Measurements from ENCODE around the gene THBS3.
"Not testable (repeated sequence)": the region's sequence is repeated elsewhere in the genome, so short reads cannot be mapped to it uniquely, and the experiment has no call there.

The THBS3 gene

DNA sequence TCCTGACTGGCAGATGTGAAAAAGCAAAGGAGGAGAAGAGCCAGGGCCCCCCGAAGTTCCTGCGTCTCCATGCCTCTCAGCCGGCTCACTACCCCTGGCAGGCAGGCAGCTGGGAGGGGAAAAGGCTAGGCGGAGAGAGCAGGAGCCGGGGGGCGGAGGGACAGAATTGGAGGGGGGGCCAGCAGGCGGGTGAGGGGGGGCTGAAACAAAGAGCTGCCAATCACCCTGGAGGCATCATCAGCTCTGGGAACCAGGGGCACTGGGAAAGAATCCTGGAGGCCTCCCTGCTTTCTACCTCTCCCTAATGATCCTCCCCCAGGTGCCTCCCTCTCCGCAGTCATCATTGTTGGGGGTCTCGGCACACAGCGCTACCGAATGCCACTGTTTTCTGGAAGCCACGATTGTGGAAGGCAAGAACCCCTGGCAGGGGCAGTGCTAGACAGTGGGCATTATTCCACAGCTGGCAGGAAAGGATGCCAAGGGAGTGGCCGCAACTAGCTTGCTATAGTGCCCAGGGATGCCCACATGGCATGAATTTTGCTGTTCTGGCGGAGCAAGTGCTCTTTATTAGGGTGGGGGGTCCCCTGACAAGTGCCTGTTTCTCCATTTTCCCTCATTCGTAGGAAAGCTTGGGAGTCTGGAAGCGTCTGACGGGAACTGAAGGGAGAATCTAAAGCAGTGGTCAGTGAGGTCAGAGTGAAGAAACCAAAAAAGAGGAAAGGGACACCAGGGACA lies at the start of gene THBS3:
Gene THBS3, minus strand, starts transcription at position 92 of the 735 bp plus-strand sequence. Its CDS starts 21 bp downstream, at position 71.
- in situ Hi-C loops (cut with HindIII; ENCODE audit: low sequenced_read_pairs) = no loop called here

DNA sequence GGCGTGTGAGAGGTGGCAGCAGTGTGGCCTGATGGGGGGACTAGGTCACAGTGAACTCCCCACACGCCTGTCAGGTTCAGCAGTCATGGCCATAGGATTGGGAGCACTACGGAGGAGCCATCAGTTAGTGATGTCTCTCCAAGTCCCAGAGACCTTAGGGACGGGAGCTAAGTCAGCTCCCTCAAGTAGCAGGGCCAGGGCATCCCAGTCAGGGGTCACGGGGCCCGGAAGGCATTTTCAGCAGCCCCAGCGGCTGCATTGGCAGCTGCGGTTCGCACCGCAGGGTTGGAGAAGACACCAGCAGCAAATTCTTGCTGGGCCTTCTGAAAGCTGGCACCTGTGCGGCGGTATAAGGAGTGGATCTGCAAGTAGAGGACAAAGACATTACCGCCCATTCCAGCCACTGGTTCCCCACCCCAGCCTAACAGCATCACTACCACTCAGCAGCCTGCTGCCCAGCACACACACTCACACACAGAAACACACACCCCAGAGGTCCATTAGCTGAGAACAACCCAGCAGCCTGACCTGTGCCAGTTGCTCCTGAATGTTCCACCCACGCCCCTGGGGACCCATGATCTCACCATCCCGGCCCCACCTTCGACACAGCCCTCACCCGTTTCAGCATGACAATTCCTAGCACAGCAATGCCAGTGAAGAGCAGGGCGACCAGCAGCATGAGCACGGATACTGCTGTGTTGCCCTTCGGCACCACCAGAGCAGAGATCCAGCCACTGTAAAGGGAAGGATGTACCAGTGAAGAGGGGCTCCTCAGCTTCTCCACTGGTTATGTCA lies 48.6 kb upstream of the THBS3 start:
- in situ Hi-C loops (cut with HindIII; ENCODE audit: low sequenced_read_pairs) = no loop called here

DNA sequence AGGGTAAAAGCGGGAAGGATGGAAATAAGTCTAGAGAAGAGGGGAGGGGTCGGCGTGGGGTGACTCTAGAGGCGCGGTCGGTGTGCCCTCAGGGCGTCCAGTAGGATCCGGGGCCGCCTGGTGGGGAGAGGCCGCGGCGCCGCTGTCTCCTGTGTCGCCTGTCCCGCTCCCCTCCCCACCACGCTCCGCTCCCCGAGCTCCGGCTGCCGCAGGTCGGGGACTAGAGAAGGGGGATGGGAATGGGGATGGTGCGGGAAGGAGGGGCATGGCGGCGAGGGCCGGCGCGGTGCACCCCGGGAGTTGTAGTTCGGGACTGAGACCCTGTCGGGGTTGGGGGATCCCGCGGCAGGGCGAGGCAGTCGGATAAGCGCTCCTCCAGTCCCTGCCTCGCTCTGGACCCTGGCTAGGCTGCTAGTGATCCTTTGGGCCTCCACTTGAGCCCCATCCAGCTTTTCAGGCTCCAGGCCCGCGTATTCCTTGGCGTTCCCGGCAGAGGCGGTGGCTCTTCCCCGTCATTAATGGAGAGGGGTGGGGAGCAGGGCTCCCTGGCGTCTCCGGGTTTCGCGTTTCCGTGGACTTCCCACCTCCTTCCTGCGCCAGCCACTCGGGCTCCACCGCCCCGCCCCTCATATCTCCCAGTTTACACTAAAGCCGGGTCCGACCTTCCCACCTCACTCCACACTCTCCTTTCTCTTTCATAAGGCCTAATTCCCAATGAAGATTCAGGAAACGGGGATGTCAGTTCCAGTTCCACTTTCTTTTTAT lies 47.7 kb upstream of the THBS3 start, which contains the start of gene ENTREP3:
Gene ENTREP3, minus strand, starts transcription at position 241 of the 765 bp plus-strand sequence. CDS start 606 bp downstream, outside the sequence.
- in situ Hi-C loops (cut with HindIII; ENCODE audit: low sequenced_read_pairs) = no loop called here

DNA sequence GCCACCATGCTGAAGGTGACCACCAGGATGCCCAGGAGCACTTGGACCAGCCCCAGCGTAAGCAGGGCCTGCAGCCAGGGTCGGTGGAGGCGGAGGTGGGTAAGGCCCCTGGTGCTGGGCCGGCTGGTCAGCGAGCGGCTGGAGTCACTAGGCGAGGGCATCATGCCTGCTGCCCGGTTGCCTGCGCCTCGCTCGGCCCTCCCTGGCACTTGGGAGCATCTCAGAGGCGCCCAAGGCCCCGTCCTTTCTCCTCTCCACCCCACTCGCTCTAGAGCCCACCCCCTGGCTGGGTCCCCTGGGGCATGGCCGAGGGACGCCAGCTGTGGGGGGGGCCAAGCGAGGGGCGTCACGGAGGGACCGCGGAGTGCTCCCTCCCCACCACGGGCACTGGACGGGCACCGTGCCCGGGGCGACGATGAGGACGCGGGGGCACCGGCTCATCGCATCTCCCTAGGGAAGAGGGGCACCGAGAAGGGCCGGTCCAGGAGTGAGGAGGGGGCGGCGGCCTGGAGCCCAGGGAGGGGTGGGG lies 47.1 kb upstream of the THBS3 start:
- in situ Hi-C loops (cut with HindIII; ENCODE audit: low sequenced_read_pairs) = no loop called here

GRCh38 chr1:155254228-155254713 lies 46.6 kb upstream of the THBS3 start:
- in situ Hi-C loops (cut with HindIII; ENCODE audit: low sequenced_read_pairs) = no loop called here

DNA sequence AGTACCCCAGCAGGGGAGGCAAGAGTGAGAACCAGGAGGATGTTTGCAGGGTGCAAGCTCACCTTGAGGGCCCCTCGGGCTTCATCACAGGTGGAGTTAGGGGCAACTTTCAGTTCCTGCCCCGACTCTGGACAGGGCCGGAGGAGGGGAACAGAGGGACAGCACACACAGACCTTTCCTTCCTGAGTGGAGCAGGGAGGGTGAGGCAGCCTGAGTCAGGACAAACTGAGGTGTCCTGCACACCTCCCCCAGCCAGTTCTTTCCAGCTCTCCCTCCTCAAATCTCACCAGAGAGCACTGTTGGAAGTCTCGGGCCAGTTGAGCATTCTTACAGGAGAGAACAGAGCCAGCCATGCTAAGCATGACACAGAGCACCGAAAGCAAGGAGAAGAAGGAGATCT lies 46.1 kb upstream of the THBS3 start:
- in situ Hi-C loops (cut with HindIII; ENCODE audit: low sequenced_read_pairs) = no loop called here

GRCh38 chr1:155253208-155253607 lies 45.5 kb upstream of the THBS3 start:
- in situ Hi-C loops (cut with HindIII; ENCODE audit: low sequenced_read_pairs) = no loop called here

- in situ Hi-C loops (cut with HindIII; ENCODE audit: low sequenced_read_pairs) = no loop called here
These were observed 43.9 kb upstream of the THBS3 start for GRCh38 chr1:155251566-155251965.

DNA sequence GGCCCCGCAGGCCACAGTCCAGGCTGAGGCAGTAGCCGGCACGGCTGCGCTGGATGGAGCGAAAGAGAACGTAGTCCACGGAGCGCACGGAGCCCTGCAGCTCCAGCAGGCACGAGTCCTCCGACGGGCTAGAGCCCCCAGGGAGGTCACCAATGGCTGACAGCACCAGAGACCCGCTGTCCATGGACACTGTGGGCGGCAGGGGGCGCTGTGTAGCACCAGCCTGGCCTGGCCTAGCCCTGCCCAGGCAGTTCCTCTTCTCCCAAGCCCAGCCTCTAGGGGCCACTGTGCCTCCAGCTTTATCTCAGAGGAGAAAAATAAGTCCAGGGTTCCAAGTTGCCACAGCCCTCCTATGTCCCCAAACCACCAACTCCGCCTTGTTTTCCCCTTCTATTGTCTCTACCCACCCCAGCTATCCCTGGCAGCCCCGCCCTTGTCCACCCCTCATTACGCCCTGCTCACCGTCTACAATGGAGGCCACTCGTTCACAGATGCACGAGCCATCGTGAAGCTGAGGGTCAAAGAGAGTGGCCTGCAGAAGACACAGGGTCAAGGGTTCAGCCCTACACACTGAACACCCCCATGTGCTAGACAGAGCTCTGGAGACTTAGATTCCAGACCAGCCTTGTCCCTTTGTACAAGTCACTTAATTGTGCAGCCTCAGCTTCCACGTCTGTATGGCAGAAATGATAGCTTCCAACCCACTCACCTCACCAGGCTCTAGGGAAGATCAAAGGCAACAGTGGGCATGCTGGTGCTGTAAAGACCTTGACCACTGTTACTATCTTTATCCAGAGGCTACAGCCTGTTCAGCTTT lies 43.1 kb upstream of the THBS3 start:
- in situ Hi-C loops (cut with HindIII; ENCODE audit: low sequenced_read_pairs) = no loop called here

DNA sequence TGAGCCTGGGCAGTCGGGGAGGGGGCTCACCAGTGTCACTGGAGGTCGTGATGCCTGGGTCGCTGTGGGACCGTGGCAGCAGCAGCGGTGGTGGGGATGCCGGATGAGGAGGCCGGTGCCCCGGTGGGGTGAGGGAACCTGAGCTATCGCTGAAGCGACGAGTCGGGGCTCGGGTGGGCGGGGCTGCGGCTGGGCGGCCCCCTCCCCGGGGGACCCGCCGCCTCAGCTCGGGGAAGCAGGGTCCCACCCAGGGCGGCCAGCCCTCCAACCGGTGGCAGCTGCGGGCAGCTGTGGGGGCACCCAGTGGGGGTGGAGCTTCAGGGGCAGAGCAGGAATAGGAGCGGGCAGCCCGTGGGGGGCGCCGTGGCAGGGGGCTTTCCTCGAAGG lies 42.5 kb upstream of the THBS3 start:
- in situ Hi-C loops (cut with HindIII; ENCODE audit: low sequenced_read_pairs) = no loop called here

DNA sequence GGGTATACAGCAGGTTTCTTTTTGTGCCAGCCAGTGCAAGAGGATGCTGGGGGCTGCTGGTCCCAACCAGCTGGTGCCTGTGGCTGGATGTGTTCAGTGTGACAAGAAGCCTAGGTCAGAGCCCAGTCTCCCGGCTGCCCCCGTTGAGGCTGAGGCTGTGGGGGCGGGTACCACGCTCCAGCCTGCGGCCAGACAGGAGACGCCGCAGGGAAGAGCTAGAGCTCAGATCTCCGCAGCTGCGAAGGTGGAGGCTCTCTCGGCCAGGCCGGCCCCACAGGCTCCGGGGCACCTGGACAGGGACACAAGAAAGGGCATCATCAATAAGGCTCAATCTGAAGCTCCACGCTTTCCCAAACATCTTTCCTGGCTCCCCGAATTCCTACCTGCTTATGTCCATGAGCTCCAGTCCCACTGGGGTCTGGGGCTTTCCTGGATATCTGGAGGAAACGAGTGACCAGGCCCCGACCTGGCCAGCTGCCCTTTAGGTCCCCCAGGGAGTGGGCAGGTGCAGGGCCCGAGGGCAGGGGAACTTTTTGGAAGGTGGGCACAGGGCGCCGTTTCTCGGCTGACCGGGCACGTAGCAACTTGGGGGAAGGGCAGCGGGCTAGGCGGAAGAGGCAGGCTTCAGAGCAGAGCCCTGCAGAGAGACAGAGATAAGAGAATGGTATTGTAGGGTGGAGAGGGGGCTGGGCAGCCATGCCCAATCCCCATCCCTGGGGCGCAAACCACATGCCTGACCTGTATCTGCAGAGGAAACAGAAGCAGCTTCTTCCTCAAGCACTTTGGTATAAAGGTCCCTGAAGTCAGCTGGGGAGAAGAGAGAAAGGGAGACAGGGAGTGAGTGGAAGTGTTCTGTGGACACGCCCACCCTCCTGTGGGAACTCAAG lies 40.2 kb upstream of the THBS3 start:
- in situ Hi-C loops (cut with HindIII; ENCODE audit: low sequenced_read_pairs) = no loop called here

- in situ Hi-C loops (cut with HindIII; ENCODE audit: low sequenced_read_pairs) = not testable (repeated sequence)
These were observed 39.1 kb upstream of the THBS3 start for GRCh38 chr1:155246796-155247195.

GRCh38 chr1:155245163-155245524 lies 37.4 kb upstream of the THBS3 start:
- in situ Hi-C loops (cut with HindIII; ENCODE audit: low sequenced_read_pairs) = no loop called here

GRCh38 chr1:155244368-155245162 lies 36.9 kb upstream of the THBS3 start:
- in situ Hi-C loops (cut with HindIII; ENCODE audit: low sequenced_read_pairs) = no loop called here

DNA sequence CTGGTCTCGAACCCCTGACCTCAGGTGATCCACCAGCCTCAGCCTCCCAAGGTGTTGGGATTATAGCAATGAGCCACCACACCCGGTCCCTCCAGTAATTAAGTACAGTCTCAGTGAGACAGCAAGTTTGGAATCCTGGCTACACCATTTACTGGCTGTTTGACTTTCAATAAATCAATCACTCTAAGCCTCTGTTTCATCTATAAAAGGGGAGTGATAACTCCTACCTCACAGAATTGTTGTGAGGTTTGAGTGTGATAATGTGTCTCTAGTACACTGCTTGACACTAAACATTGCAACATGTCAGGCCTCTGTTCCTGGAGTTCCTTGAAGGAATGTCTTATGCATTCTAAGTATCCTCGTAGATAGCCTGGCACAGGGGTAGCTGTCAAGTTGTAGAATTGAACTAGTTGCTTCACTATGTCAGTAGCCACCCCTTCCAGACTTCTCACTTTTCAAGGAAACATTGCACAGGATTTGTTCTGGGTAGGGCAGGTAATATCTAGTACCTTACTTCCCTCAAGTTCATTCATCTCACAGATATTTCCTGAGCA lies 35.2 kb upstream of the THBS3 start:
- in situ Hi-C loops (cut with HindIII; ENCODE audit: low sequenced_read_pairs) = no loop called here

DNA sequence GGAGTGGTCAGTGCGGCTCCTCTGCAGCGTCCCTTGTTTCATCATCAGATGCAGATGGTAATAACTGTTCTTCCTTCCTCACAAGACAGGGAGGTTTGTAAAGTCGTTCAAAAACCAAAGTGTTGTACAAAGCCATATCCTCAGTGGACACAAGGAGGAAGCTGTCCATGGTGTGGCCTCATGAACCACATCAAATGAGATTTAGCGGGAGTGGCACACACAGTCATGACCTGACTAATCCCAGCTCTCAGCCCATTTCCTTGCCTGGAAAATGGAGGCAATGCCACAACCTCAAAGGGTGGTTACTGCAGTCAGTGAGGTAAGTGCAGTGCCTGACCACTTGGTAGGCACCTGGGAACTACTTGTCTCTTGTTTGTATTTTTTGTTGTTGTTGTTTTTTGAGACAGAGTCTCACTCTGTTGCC lies 34.2 kb upstream of the THBS3 start:
- in situ Hi-C loops (cut with HindIII; ENCODE audit: low sequenced_read_pairs) = no loop called here

DNA sequence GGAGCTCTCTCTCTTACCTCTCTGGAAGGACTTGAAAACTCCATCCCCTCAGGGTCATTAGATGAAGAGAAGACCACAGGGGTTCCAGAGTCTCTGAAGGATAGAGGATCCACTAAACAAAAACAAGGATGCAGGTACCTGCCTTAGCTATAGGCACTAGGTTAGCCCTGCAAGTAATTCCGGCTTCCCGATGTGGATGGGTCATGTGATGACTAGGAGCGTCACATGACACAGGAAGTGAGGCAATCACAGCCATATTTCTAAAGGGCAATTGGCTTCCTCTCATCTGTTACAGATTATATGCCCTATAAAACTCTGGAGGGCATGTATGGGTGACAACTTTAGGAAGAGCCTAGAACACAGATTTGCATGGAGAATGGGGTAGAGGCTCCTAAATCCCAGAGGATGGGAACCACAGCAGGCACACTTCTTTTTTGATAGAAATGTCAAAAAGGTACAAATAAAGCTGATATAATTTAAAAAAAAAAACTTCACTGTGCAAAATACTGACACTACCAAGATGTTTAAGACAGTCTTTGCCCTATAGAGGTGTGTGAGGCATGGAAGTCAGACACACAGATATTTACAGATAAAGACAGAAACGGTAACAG lies 33.5 kb upstream of the THBS3 start:
- in situ Hi-C loops (cut with HindIII; ENCODE audit: low sequenced_read_pairs) = no loop called here

- in situ Hi-C loops (cut with HindIII; ENCODE audit: low sequenced_read_pairs) = no loop called here
These were observed 28.8 kb upstream of the THBS3 start for GRCh38 chr1:155236451-155236850.

All from endothelial cell of hepatic sinusoid (primary cell).